ENCODE measurements around the gene ACTN1. TPM values are rescaled to one million over a fixed set of nuclear protein-coding genes. Genes with fewer than 3 reads are reported as not detected.

ACTN1 gene
- total RNA-seq, 1 donor from 2014 or later = 479 TPM

GRCh38 chr14:68892961-68893360 is 86.1 kb downstream of the ACTN1 start:
- H3K4me3 ChIP-seq (ENCODE audit: low read depth, low read length) = no peak overlapping the region
- DNase-seq (ENCODE audit: low read depth) = no peak
- TF ChIP-seq CTCF (conservative IDR thresholded peaks at IDR 0.05; ENCODE audit: low read depth, low read length) = no peak

- no peak for DNase-seq (ENCODE audit: low read depth)
- H3K4me3 ChIP-seq (ENCODE audit: low read depth, low read length) = no peak overlapping the region
- TF ChIP-seq CTCF (conservative IDR thresholded peaks at IDR 0.05; ENCODE audit: low read depth, low read length) = no peak
These were observed 87.0 kb downstream of the ACTN1 start for GRCh38 chr14:68891851-68892660.

- TF ChIP-seq CTCF (conservative IDR thresholded peaks at IDR 0.05; ENCODE audit: low read depth, low read length) = no peak
These were observed 88.8 kb downstream of the ACTN1 start for GRCh38 chr14:68890173-68890931.

GRCh38 chr14:68888883-68889282 is 90.2 kb downstream of the ACTN1 start:
- DNase-seq (ENCODE audit: low read depth) = no peak
- H3K4me3 ChIP-seq (ENCODE audit: low read depth, low read length) = no peak overlapping the region
- no peak for TF ChIP-seq CTCF (conservative IDR thresholded peaks at IDR 0.05; ENCODE audit: low read depth, low read length)

More at GRCh38 chr14:68890173-68890931, 88.8 kb downstream of the ACTN1 start:
- DNase-seq (ENCODE audit: low read depth) = no peak
- no peak overlapping the region for H3K4me3 ChIP-seq (ENCODE audit: low read depth, low read length)

- DNase-seq (ENCODE audit: low read depth) = peak; percentile 12
- no peak overlapping the region for H3K4me3 ChIP-seq (ENCODE audit: low read depth, low read length)
- peak; percentile 6 for TF ChIP-seq CTCF (conservative IDR thresholded peaks at IDR 0.05; ENCODE audit: low read depth, low read length)
These were observed 90.9 kb downstream of the ACTN1 start for GRCh38 chr14:68888025-68888850.

GRCh38 chr14:68886109-68886434 is 93.0 kb downstream of the ACTN1 start:
- DNase-seq (ENCODE audit: low read depth) = no peak
- no peak for TF ChIP-seq CTCF (conservative IDR thresholded peaks at IDR 0.05; ENCODE audit: low read depth, low read length)
- no peak overlapping the region for H3K4me3 ChIP-seq (ENCODE audit: low read depth, low read length)

All from epithelial cell of proximal tubule (primary cell).